Ascending aorta (tissue), 2 donors: Measurements from ENCODE around the gene ZNF346. TPM values are rescaled to one million over a fixed set of nuclear protein-coding genes. Genes with fewer than 3 reads are reported as not detected.

Source experiments
- DNase-seq, 2 donors: peaks; one replicate each; pipeline ENCODE4 v3.0.0-alpha.2; 2019; ENCODE audit warnings: low spot score in 2 of 2
- H3K27ac ChIP-seq, 2 donors: fragments of 200-600 bp; sonication (generic); one replicate each; pipeline ENCODE4 v1.5.1; 2016 to 2017; ENCODE audit warnings: mild to moderate bottlenecking in 1 of 2
- H3K27me3 ChIP-seq: fragments of 200-600 bp; sonication (generic); one replicate; pipeline ENCODE4 v1.5.1; 2017
- H3K36me3 ChIP-seq, 2 donors: fragments of 200-600 bp; sonication (generic); one replicate each; pipeline ENCODE4 v1.5.1; 2016
- H3K4me1 ChIP-seq, 2 donors: fragments of 200-600 bp; sonication (generic); one replicate each; pipeline ENCODE4 v1.5.1; 2016 to 2017; ENCODE audit warnings: mild to moderate bottlenecking in 1 of 2
- H3K4me3 ChIP-seq, 2 donors: fragments of 200-600 bp; sonication (generic); one replicate each; pipeline ENCODE4 v1.5.1; 2016 to 2017; ENCODE audit warnings: mild to moderate bottlenecking in 1 of 2
- H3K9me3 ChIP-seq, 2 donors: fragments of 200-600 bp; sonication (generic); one replicate each; pipeline ENCODE4 v1.5.1; 2016
- CTCF ChIP-seq, 3 experiments: fragments of 200-600 bp in 2 of 3; fragments of 450-650 bp in 1 of 3; sonication (generic) in 2 of 3; IDR thresholded peaks; one replicate each; pipeline ENCODE4 v1.5.1; 2016 to 2019; ENCODE audit warnings: antibody characterized with exemption in 3 of 3, mild to moderate bottlenecking in 1 of 3, moderate library complexity in 1 of 3
- intact Hi-C: fragments of 100-400 bp; cut with DNase I; formaldehyde crosslinking; loops from one replicate; pipeline ENCODE4 v1.15.1; 2023
- total RNA-seq: library from RNA; depleted of rRNA; stranded (reverse); fragments of >200 nt; gene quantifications from one replicate; pipeline ENCODE4 v1.1.0, GENCODE V29; 2016

Gene ZNF346
- total RNA-seq, 1 donor from 2014 or later = 30.5 TPM

GRCh38 chr5:177064500-177065277, 42.2 kb downstream of the ZNF346 start:
- peaks cover 16 to 37% of the 10 kb centered on the region in 2 donors for H3K36me3 ChIP-seq
- no peak overlapping the region for H3K27ac ChIP-seq
- H3K27me3 ChIP-seq = no peaks in the 10 kb centered on the region
- H3K4me1 ChIP-seq = no peaks in the 10 kb centered on the region
- no peaks in the 10 kb centered on the region for H3K9me3 ChIP-seq
- no peak overlapping the region for H3K4me3 ChIP-seq
- DNase-seq = no peak
- intact Hi-C loops = no loop called here
- TF ChIP-seq CTCF (IDR thresholded peaks at IDR 0.05) = no peak

- Histone ChIP-seq H3K4me3 (no peak overlapping the region), H3K36me3 (peaks cover 16 to 37% of the 10 kb centered on the region in 2 donors), H3K27me3 (no peaks in the 10 kb centered on the region), H3K27ac (no peak overlapping the region), H3K4me1 (no peaks in the 10 kb centered on the region), H3K9me3 (no peaks in the 10 kb centered on the region)
- DNase-seq = no peak
- intact Hi-C loops = no loop called here
- no peak for TF ChIP-seq CTCF (IDR thresholded peaks at IDR 0.05)
Observed at GRCh38 chr5:177065491-177065890, 43.0 kb downstream of the ZNF346 start.

- H3K4me3 ChIP-seq = no peak overlapping the region
- TF ChIP-seq CTCF (IDR thresholded peaks at IDR 0.05) = no peak
- H3K9me3 ChIP-seq = no peaks in the 10 kb centered on the region
- H3K36me3 ChIP-seq = peaks cover 16 to 37% of the 10 kb centered on the region in 2 donors
- intact Hi-C loops = no loop called here
- H3K27ac ChIP-seq = no peak overlapping the region
- H3K27me3 ChIP-seq = no peaks in the 10 kb centered on the region
- H3K4me1 ChIP-seq = no peaks in the 10 kb centered on the region
- DNase-seq = no peak
Observed at GRCh38 chr5:177066224-177066623, 43.7 kb downstream of the ZNF346 start.

- no peak overlapping the region for H3K4me3 ChIP-seq
- no peaks in the 10 kb centered on the region for H3K9me3 ChIP-seq
- intact Hi-C loops = no loop called here
- no peaks in the 10 kb centered on the region for H3K27me3 ChIP-seq
- no peaks in the 10 kb centered on the region for H3K4me1 ChIP-seq
- TF ChIP-seq CTCF (IDR thresholded peaks at IDR 0.05) = no peak
- H3K27ac ChIP-seq = no peak overlapping the region
- no peak for DNase-seq
- peaks cover 16 to 32% of the 10 kb centered on the region in 2 donors for H3K36me3 ChIP-seq
Observed at GRCh38 chr5:177067503-177067902, 45.0 kb downstream of the ZNF346 start.

- H3K36me3 ChIP-seq = peaks cover 6 to 7% of the 10 kb centered on the region in 2 donors
- intact Hi-C loops = no loop called here
- DNase-seq = no peak
Observed at GRCh38 chr5:177070536-177071191, 48.2 kb downstream of the ZNF346 start.

More at GRCh38 chr5:177070536-177071191, 48.2 kb downstream of the ZNF346 start:
- Histone ChIP-seq H3K9me3 (no peaks in the 10 kb centered on the region), H3K4me1 (no peaks in the 10 kb centered on the region), H3K27me3 (no peaks in the 10 kb centered on the region), H3K4me3 (no peak overlapping the region), H3K27ac (no peak overlapping the region)
- TF ChIP-seq CTCF (IDR thresholded peaks at IDR 0.05) = no peak
